Measurements from ENCODE around the gene LTBP1.

- TF ChIP-seq CTCF (IDR thresholded peaks at IDR 0.05) = no peak
- TF ChIP-seq POLR2A (IDR thresholded peaks at IDR 0.05) = no peak
These were observed 13.0 kb upstream of the LTBP1 start for GRCh38 chr2:32933756-32934095.

Data from vagina (tissue), 2 donors.